Esophagus muscularis mucosa (tissue), 4 donors: ENCODE measurements around the gene PTPRK.

Experiments used
- EP300 ChIP-seq: sonication (generic); formaldehyde crosslinking; IDR thresholded peaks from one replicate; pipeline ENCODE4 v1.6.1; 2017; ENCODE audit warnings: antibody characterized with exemption
- POLR2AphosphoS5 ChIP-seq, 2 donors: sonication (generic); formaldehyde crosslinking; IDR thresholded peaks; one replicate each; pipeline ENCODE4 v1.6.1; 2017; ENCODE audit warnings: antibody characterized with exemption in 2 of 2
- TF ChIP-seq, protein P1 (sequence below), 3 experiments: fragments of 200-600 bp in 2 of 3; fragments of 450-650 bp in 1 of 3; sonication (generic) in 2 of 3; IDR thresholded peaks; one replicate each; pipeline ENCODE4 v1.5.1; 2017 to 2019; ENCODE audit warnings: antibody characterized with exemption in 3 of 3, mild to moderate bottlenecking in 2 of 3, moderate library complexity in 1 of 3

DNA sequence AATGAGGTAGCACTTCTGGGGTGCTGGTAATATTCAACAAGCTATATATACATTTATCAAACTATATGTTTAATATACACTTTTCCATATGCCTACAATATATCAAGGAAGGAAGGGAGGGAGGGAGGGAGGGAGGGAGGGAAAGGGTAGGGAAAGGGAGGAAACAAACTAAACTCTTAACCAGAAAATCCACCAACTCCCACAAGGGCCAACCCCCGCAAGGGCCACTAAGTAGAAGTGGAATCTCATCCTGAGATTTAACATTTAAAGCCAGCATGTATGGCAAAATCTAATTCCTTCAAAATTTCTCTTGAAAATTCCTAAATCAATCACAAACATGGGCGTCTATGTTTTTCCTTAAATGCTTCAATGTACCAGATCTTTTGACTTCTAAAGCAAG is 320.9 kb downstream of the PTPRK start:
- TF ChIP-seq POLR2AphosphoS5 (IDR thresholded peaks at IDR 0.05), result no peak
- TF ChIP-seq, protein P1, sequence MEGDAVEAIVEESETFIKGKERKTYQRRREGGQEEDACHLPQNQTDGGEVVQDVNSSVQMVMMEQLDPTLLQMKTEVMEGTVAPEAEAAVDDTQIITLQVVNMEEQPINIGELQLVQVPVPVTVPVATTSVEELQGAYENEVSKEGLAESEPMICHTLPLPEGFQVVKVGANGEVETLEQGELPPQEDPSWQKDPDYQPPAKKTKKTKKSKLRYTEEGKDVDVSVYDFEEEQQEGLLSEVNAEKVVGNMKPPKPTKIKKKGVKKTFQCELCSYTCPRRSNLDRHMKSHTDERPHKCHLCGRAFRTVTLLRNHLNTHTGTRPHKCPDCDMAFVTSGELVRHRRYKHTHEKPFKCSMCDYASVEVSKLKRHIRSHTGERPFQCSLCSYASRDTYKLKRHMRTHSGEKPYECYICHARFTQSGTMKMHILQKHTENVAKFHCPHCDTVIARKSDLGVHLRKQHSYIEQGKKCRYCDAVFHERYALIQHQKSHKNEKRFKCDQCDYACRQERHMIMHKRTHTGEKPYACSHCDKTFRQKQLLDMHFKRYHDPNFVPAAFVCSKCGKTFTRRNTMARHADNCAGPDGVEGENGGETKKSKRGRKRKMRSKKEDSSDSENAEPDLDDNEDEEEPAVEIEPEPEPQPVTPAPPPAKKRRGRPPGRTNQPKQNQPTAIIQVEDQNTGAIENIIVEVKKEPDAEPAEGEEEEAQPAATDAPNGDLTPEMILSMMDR (IDR thresholded peaks at IDR 0.05), result no peak
- no peak for TF ChIP-seq EP300
